SK-N-SH treated with all-trans-retinoic acid at 6 μM for 48 hours (cell line): ENCODE data around the gene AP5Z1.

Experiments
- ARNTL ChIP-seq: fragments of 450-650 bp; formaldehyde crosslinking; IDR thresholded peaks from 2 replicates; pipeline ENCODE4 v1.5.0; 2020; ENCODE audit warnings: low read depth, mild to moderate bottlenecking, moderate library complexity, borderline replicate concordance
- CREB5 ChIP-seq: fragments of 250-450 bp; sonication (Bioruptor Pico); IDR thresholded peaks from 2 replicates; pipeline ENCODE4 v1.5.1; 2020; ENCODE audit warnings: low read depth, mild to moderate bottlenecking, moderate library complexity
- CSDC2 ChIP-seq: fragments of 250-450 bp; sonication (Bioruptor Pico); IDR thresholded peaks from 2 replicates; pipeline ENCODE4 v1.5.0; 2020; ENCODE audit warnings: mild to moderate bottlenecking, moderate library complexity
- CSRNP3 ChIP-seq: fragments of 250-450 bp; sonication (Bioruptor Pico); IDR thresholded peaks from 2 replicates; pipeline ENCODE4 v1.5.1; 2021; ENCODE audit warnings: mild to moderate bottlenecking, moderate library complexity
- OSR1 ChIP-seq: fragments of 250-450 bp; sonication (Bioruptor Pico); IDR thresholded peaks from 2 replicates; pipeline ENCODE4 v1.8.0; 2022; ENCODE audit warnings: moderate library complexity, mild to moderate bottlenecking, inconsistent platforms
- PATZ1 ChIP-seq: fragments of 250-450 bp; sonication (Bioruptor Pico); IDR thresholded peaks from 2 replicates; pipeline ENCODE4 v1.8.0; 2020; ENCODE audit warnings: mild to moderate bottlenecking, moderate library complexity, borderline replicate concordance
- RARB ChIP-seq: fragments of 250-450 bp; sonication (Bioruptor Pico); IDR thresholded peaks from 2 replicates; pipeline ENCODE4 v1.8.0; 2021; ENCODE audit warnings: mild to moderate bottlenecking, moderate library complexity
- TOX ChIP-seq: fragments of 250-450 bp; sonication (Bioruptor Pico); IDR thresholded peaks from 2 replicates; pipeline ENCODE4 v1.8.0; 2021; ENCODE audit warnings: mild to moderate bottlenecking, moderate library complexity, borderline replicate concordance
- TSHZ2 ChIP-seq: fragments of 250-450 bp; sonication (Bioruptor Pico); IDR thresholded peaks from 2 replicates; pipeline ENCODE4 v1.5.0; 2020; ENCODE audit warnings: mild to moderate bottlenecking, moderate library complexity
- ZFP3 ChIP-seq: fragments of 250-450 bp; sonication (Bioruptor Pico); IDR thresholded peaks from 2 replicates; pipeline ENCODE4 v1.5.0; 2020; ENCODE audit warnings: mild to moderate bottlenecking, moderate library complexity
- ZFP30 ChIP-seq: fragments of 450-650 bp; formaldehyde crosslinking; IDR thresholded peaks from 2 replicates; pipeline ENCODE4 v1.5.0; 2022; ENCODE audit warnings: mild to moderate bottlenecking, moderate library complexity
- ZNF565 ChIP-seq: fragments of 450-650 bp; formaldehyde crosslinking; conservative IDR thresholded peaks from 2 replicates; pipeline ENCODE4 v1.5.0; 2020; ENCODE audit warnings: low read depth, mild to moderate bottlenecking, moderate library complexity
- ZNF70 ChIP-seq: fragments of 450-650 bp; formaldehyde crosslinking; IDR thresholded peaks from 2 replicates; pipeline ENCODE4 v1.5.0; 2020; ENCODE audit warnings: mild to moderate bottlenecking, moderate library complexity
- ZNF8 ChIP-seq: fragments of 450-650 bp; formaldehyde crosslinking; IDR thresholded peaks from 2 replicates; pipeline ENCODE4 v1.5.0; 2020; ENCODE audit warnings: mild to moderate bottlenecking, moderate library complexity

GRCh38 chr7:4833176-4833575 lies 57.8 kb downstream of the AP5Z1 start:
- no peak for TF ChIP-seq ZNF70 (CRISPR knock-in tag)
- no peak for TF ChIP-seq TOX
- TF ChIP-seq ZNF565 (CRISPR knock-in tag): no peak
- no peak for TF ChIP-seq RARB (CRISPR knock-in tag)
- no peak for TF ChIP-seq ARNTL (CRISPR knock-in tag)
- no peak for TF ChIP-seq CREB5 (CRISPR knock-in tag)
- no peak for TF ChIP-seq ZNF8
- no peak for TF ChIP-seq PATZ1 (CRISPR knock-in tag)
- no peak for TF ChIP-seq ZFP3 (CRISPR knock-in tag)
- no peak for TF ChIP-seq ZFP30
- TF ChIP-seq CSRNP3 (CRISPR knock-in tag): no peak
- TF ChIP-seq TSHZ2 (CRISPR knock-in tag): no peak
- no peak for TF ChIP-seq CSDC2 (CRISPR knock-in tag)
- no peak for TF ChIP-seq OSR1 (CRISPR knock-in tag)
